Measurements from ENCODE around the gene TCF7L1. TPM values are rescaled to one million over a fixed set of nuclear protein-coding genes. Genes with fewer than 3 reads are reported as not detected.
A peak's percentile ranks its signal among the peaks of the same experiment; 100 is the strongest.
"Not testable (repeated sequence)": the region's sequence is repeated elsewhere in the genome, so short reads cannot be mapped to it uniquely, and the experiment has no call there.

TCF7L1 gene
- total RNA-seq, 1 donor from 2014 or later = 7.5 TPM

DNA sequence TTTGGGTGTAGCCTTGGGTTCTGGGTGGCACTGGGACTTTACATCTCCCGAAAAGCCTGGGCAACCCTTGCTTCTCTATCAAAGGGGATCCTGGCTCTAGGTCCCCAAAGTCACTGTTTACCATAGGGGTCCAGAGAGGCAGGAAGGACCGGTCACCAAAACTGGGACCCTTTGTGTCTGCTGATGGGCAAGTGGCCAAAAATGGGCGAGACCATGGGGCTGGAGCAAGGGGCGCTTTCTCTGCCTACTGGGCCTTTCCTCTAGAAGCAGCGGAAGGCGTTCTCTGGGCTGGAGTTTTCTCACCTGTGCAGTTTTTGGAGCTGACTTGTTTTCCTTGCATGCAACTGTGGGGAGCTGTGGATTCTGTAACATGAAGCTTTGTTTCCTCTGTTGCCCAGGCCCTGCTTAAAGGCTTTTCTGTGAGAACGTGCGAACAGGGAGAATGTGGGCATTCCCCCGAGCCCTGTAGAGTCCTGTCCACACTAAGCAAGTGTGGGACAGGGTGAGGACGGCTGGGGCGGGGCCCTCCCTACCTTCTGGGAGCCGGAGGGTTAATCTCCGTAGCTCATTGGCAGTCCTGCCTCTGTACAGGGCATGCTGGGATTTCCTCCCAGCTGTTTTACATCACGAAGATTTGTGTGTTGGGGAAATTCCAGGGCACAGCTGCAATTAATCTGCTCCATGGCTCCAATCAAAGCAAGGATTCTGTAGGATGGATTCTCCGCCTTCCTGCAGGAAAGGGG, 144.4 kb downstream of the TCF7L1 start:
- peak; percentile 52 to 74 for DNase-seq (ENCODE audit: low read depth in 2 of 2)

GRCh38 chr2:85278361-85278760, 145.2 kb downstream of the TCF7L1 start:
- DNase-seq (ENCODE audit: low read depth in 2 of 2) = no peak

DNA sequence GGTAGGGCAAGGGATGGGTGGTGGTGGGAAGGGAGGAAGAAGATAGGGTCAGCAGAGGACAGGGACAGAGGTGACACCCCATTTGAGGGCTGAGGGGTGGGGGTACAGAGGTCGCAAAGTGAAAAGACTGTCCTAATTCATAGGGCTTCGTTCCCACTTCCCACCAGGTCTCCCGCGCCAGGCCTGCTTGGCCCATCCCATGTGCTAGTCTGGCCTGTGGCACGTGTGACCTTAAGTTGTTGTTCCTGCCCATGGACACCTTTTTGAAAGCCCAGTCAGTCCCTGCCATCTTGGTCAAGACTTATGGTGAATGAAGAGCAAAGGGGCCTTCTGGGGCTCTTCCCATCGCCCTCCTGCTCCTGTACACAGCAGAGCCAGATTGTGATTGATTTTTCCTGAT, 148.4 kb downstream of the TCF7L1 start:
- DNase-seq (ENCODE audit: low read depth in 2 of 2) = no peak

- no peak for DNase-seq (ENCODE audit: low read depth in 2 of 2)
Measured at GRCh38 chr2:85282914-85283313, 149.7 kb downstream of the TCF7L1 start.

GRCh38 chr2:85283641-85284040, 150.4 kb downstream of the TCF7L1 start:
- DNase-seq (ENCODE audit: low read depth in 2 of 2) = no peak

DNA sequence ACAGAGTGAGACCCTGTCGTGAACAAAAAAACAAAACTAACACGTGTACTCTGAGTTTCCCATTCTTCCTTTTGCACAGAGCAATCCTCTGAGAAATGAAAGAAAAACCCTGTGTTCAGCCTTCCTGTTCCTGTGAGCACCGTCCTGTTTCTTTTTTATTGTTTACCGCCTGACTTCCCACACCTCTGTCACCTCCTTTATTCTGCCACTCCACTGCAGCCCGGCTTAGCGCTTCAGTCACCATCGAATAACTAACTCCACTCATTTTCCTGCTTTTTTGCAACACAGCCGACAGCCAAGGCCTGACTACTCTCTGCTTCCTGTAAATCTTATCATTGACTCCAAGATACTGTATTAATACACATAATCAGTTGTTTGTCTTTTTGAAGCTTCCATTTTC, 153.7 kb downstream of the TCF7L1 start:
- peak in 1 of 2 donors; percentile 32 for DNase-seq (ENCODE audit: low read depth in 2 of 2)

DNA sequence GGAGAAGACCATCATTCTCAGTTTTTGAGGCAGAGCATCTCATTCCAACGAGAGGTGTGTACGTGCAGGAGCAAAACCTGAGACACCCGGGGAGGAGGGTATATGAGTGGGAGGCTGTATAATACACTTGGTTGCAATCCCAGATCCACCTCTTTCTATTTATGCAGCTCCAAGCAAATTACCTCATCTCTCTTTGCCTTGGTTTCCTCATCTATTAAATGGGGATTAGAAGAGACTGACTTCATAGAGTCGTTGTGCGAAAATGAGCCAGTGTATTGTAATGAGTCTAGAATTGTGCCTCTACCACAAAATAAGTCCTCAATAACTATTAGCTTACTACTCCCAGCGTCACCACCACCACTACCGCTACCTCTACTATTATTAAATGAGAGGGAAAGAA, 154.5 kb downstream of the TCF7L1 start:
- DNase-seq (ENCODE audit: low read depth in 2 of 2) = no peak

DNA sequence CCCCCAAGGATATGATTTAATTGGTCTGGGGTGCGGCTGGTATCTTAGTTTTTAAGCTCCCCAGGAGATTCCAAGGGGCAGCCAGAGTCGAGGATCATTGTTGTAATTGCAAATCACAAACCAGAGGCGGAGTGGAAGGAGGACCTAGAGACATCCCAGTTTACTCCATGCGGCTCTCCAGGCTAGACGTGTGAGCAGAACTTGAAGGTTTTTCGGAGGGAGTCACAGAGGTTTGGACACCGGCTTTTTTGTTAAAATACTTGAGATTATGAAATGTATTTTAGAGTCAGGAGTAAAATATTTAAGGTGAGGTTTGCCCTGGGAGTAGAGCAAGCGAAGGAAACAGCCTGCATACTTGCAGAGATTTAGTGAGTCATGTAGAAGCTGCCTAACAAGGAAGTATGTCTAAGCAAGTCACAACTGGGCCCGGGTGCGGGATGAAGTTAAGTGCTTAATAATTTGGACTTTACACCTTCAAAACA, 155.1 kb downstream of the TCF7L1 start:
- peak in 1 of 2 donors; percentile 32 for DNase-seq (ENCODE audit: low read depth in 2 of 2)

DNA sequence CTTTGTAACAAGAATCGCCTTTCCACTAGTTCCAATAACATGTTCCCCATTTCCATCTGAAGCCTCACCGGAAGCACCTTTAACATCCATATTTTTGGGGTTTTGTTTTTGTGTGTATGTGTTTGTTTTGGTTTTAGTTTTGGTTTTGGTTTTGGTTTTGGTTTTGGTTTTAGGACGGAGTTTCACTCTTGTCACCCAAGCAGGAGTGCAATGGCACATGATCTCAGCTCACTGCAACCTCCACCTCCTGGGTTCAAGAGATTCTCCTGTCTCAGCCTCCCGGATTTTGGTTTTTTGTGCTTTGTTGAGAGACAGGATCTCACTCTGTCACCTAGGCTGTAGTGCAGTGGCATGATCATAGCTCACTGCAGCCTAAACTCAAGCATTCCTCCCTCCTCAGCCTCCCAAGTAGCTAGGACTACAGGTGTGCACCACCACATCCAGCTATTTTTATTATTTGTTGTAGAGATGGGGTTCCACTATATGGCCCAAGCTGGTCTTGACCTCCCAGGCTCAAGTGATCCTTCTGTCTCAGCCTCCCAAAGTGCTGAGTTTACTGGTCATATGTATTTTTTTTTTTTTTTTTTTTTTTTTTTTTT, 158.3 kb downstream of the TCF7L1 start:
- DNase-seq (ENCODE audit: low read depth in 2 of 2) = no peak

DNA sequence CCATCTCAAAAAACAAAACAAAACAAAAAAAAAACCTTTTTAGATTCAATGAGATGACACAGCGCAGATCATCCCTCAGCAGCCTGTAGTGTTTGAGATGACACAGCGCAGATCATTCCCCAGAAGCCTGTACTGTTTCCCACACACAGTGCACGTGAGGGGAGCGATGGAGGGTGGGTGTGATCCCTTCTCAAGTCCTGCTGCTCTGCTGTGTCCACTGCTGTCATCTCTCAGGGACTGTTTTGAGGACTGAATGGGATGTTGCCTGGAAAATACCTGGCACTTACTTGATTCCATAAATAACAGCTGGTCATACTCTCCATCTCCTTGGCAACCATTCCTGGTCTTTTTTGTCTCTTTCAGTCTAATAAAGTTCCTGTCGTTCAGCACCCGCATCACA, 168.9 kb downstream of the TCF7L1 start:
- no peak for DNase-seq (ENCODE audit: low read depth in 2 of 2)

- no peak for DNase-seq (ENCODE audit: low read depth in 2 of 2)
Measured at GRCh38 chr2:85303780-85304531, 170.8 kb downstream of the TCF7L1 start.

- no peak for DNase-seq (ENCODE audit: low read depth in 2 of 2)
Measured at GRCh38 chr2:85307527-85307897, 174.3 kb downstream of the TCF7L1 start.

- DNase-seq (ENCODE audit: low read depth in 2 of 2) = no peak
Measured at GRCh38 chr2:85308201-85308600, 175.0 kb downstream of the TCF7L1 start.

- DNase-seq (ENCODE audit: low read depth in 2 of 2) = peak; percentile 26 to 62
Measured at GRCh38 chr2:85308896-85309555, 175.8 kb downstream of the TCF7L1 start.

DNA sequence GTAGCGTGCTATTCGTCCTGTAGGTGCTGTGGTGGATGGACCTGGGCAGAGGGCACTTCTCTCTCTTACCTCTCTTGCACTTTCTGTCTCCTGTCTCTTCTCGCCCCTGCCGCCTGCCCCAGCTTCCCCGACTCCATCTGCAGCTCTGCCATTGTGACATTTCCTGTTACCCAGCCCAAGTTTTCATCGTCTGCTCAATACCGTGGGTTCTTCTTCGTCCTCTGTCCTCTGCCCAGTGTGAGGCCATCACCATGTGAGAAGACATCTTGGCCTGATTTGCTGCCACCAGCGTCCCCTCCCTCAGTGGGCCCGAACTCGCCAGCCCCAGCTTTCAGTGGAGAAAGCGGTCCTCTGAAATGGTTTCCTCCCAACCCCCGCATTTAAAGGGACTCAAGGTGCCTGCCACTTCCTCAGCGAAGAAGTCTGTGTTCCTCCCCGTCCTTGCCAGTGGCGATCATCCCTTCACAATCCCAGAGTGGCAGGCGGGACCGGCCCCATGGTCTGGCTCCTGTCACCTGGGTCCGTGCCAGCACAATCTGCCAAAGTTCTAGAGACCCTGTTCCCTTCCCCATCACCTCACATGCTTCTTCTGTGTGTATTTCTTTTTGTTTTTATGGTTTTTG, 176.6 kb downstream of the TCF7L1 start:
- no peak for DNase-seq (ENCODE audit: low read depth in 2 of 2)

DNA sequence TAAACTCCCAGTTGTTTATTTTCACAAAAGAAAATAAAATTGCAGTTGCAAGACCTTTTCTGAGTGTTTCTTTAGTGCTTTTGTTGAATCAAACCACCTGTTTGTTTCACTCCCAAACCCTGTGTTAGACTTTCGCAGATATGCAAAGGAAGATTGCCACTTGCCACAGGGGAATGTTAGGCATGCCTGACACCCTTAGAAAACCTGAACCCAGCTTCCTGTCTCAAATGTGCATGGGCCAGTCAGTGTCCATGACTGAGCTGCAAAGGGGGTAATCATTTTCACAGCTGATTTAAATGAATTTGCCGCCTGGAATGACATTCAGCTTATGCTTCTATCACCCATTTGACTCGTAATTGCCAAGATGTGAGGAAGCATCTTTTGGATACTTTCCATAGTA, 177.1 kb downstream of the TCF7L1 start:
- no peak for DNase-seq (ENCODE audit: low read depth in 2 of 2)

GRCh38 chr2:85312404-85312803, 179.2 kb downstream of the TCF7L1 start:
- no peak for DNase-seq (ENCODE audit: low read depth in 2 of 2)

DNA sequence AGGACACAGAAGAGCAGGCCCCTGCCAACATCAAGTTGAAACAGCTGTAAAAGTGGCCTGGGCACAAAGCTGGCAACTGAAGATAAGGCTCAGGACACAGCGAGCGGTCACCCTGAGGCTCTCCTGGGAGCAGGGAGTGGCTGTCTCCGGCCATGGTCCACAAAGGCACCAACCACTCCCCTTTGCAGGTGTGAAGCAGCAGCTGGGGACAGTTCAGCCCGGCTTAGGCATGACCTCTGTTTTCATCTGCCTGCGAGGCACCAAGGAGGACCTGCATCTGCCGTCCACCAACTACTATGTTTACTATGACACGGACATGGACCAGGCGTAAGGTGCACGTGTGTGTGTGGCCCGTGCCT, 181.7 kb downstream of the TCF7L1 start:
- no peak for DNase-seq (ENCODE audit: low read depth in 2 of 2)

GRCh38 chr2:85315921-85316320, 182.7 kb downstream of the TCF7L1 start:
- not testable (repeated sequence) for DNase-seq (ENCODE audit: low read depth in 2 of 2)

GRCh38 chr2:85318222-85319074, 185.3 kb downstream of the TCF7L1 start:
- peak; percentile 18 to 63 for DNase-seq (ENCODE audit: low read depth in 2 of 2)

DNA sequence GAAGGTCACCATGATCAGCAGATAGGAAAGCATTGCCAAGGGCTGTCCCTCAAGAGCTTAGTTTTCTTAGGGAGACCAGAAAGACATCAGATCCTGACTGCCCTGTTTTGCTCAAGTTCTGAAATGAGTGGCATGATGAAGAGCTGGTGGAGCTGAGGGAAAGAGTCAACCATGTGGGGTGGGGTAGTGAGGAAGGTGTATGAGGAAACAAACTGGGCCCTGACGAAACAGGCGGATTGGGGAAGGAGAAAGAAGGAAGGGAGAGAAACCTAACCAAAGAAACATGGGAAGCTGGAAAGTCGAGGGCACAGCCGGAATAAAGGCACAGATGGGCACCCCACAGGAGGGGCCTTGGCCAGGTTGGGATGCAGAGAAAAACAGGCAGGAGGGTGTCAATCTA, 186.6 kb downstream of the TCF7L1 start:
- no peak for DNase-seq (ENCODE audit: low read depth in 2 of 2)

Measured in lung microvascular endothelial cell (primary cell).